ENCODE measurements around the gene DCHS1. TPM values are rescaled to one million over a fixed set of nuclear protein-coding genes. Genes with fewer than 3 reads are reported as not detected.
"Not testable (repeated sequence)": the region's sequence is repeated elsewhere in the genome, so short reads cannot be mapped to it uniquely, and the experiment has no call there.

The DCHS1 gene
- total RNA-seq, 1 experiment from 2014 or later: 14.2 TPM

DNA sequence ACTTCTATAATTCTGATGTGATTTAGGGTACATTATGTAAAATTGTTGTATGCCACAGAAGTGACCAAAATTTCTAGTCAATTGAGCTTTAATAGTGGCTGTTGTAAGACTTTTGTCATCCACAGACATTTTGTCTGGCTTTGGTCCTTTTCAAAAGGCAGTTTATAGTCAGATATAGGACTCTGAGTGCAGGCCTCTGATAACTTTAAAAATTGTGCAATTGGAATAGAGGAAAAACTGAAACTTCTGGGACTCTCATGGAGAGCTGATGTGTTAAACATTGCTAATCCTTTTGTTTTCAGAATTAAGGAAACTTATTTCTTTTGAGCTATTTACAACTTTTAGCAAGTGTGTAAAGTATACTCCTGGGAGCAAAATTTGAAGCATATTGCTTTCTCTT is 36.5 kb upstream of the DCHS1 start:
- Mint-ChIP-seq H3K4me1 (peaks cover 19% of the 10 kb centered on the region), H3K27ac (no peak overlapping the region), H3K9me3 (peaks cover 14% of the 10 kb centered on the region), H3K27me3 (ENCODE audit: low read depth) (no peaks in the 10 kb centered on the region; the same call in none of the 2 replicates), H3K4me3 (no peak overlapping the region), H3K36me3 (peaks cover 13% of the 10 kb centered on the region)
- ChIA-PET CTCF (no interaction called here), POLR2A (interaction anchor here (0.6 kb wide), 1 partner anchor 61 kb away, joined by 3 read pairs; no protein-coding TSS in a partner anchor)
- DNase-seq (ENCODE audit: low spot score): no peak
- TF ChIP-seq ZNF219 (CRISPR knock-in tag; IDR thresholded peaks at IDR 0.05; ENCODE audit: borderline replicate concordance) (no peak), FOXJ3 (CRISPR knock-in tag; IDR thresholded peaks at IDR 0.05; ENCODE audit: borderline replicate concordance) (no peak), TCF7 (CRISPR knock-in tag; IDR thresholded peaks at IDR 0.05; ENCODE audit: low read depth) (no peak), CREM (CRISPR knock-in tag; IDR thresholded peaks at IDR 0.05) (no peak), CDX4 (CRISPR knock-in tag; IDR thresholded peaks at IDR 0.05; ENCODE audit: borderline replicate concordance) (no peak), ZNF423 (CRISPR knock-in tag; IDR thresholded peaks at IDR 0.05) (no peak), SMAD4 (CRISPR knock-in tag; IDR thresholded peaks at IDR 0.05) (no peak), PRRX2 (CRISPR knock-in tag; IDR thresholded peaks at IDR 0.05) (no peak), ZBTB21 (CRISPR knock-in tag; IDR thresholded peaks at IDR 0.05; ENCODE audit: borderline replicate concordance) (no peak), ESRRA (CRISPR knock-in tag; IDR thresholded peaks at IDR 0.05; ENCODE audit: borderline replicate concordance) (no peak), SMAD3 (CRISPR knock-in tag; IDR thresholded peaks at IDR 0.05; ENCODE audit: borderline replicate concordance) (no peak), KAT7 (CRISPR knock-in tag; IDR thresholded peaks at IDR 0.05; ENCODE audit: borderline replicate concordance) (no peak), JAZF1 (CRISPR knock-in tag; IDR thresholded peaks at IDR 0.05) (no peak), CREB1 (CRISPR knock-in tag; IDR thresholded peaks at IDR 0.05) (no peak), ATF1 (CRISPR knock-in tag; IDR thresholded peaks at IDR 0.05) (no peak), SP1 (CRISPR knock-in tag; conservative IDR thresholded peaks at IDR 0.05) (no peak), ETV6 (CRISPR knock-in tag; IDR thresholded peaks at IDR 0.05) (no peak)
- TF ChIP-seq, protein P1, sequence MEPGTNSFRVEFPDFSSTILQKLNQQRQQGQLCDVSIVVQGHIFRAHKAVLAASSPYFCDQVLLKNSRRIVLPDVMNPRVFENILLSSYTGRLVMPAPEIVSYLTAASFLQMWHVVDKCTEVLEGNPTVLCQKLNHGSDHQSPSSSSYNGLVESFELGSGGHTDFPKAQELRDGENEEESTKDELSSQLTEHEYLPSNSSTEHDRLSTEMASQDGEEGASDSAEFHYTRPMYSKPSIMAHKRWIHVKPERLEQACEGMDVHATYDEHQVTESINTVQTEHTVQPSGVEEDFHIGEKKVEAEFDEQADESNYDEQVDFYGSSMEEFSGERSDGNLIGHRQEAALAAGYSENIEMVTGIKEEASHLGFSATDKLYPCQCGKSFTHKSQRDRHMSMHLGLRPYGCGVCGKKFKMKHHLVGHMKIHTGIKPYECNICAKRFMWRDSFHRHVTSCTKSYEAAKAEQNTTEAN (CRISPR knock-in tag; IDR thresholded peaks at IDR 0.05): no peak
- TF ChIP-seq, protein P2, sequence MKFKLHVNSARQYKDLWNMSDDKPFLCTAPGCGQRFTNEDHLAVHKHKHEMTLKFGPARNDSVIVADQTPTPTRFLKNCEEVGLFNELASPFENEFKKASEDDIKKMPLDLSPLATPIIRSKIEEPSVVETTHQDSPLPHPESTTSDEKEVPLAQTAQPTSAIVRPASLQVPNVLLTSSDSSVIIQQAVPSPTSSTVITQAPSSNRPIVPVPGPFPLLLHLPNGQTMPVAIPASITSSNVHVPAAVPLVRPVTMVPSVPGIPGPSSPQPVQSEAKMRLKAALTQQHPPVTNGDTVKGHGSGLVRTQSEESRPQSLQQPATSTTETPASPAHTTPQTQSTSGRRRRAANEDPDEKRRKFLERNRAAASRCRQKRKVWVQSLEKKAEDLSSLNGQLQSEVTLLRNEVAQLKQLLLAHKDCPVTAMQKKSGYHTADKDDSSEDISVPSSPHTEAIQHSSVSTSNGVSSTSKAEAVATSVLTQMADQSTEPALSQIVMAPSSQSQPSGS (CRISPR knock-in tag; IDR thresholded peaks at IDR 0.05; ENCODE audit: borderline replicate concordance, low read depth): no peak
- ATAC-seq: no peak

GRCh38 chr11:6690431-6691132 is 35.0 kb upstream of the DCHS1 start:
- DNase-seq (ENCODE audit: low spot score); CTCF ChIA-PET; H3K27me3 Mint-ChIP-seq (ENCODE audit: low read depth); H3K27ac Mint-ChIP-seq; POLR2A ChIA-PET; ATAC-seq; H3K4me3 Mint-ChIP-seq: not testable (repeated sequence)
- peaks cover 19% of the 10 kb centered on the region for H3K9me3 Mint-ChIP-seq
- peaks cover 23% of the 10 kb centered on the region for H3K4me1 Mint-ChIP-seq
- H3K36me3 Mint-ChIP-seq: peaks cover 13% of the 10 kb centered on the region

- no peaks in the 10 kb centered on the region; the same call in none of the 2 replicates for H3K27me3 Mint-ChIP-seq (ENCODE audit: low read depth)
- peaks cover 32% of the 10 kb centered on the region for H3K4me1 Mint-ChIP-seq
- DNase-seq (ENCODE audit: low spot score): no peak
- ATAC-seq: no peak
- ChIA-PET CTCF (interaction anchor here (0.7 to 1.3 kb wide), 4 partner anchors 18 to 309 kb away, joined by 3 to 4 read pairs (median 3); no protein-coding TSS in a partner anchor), POLR2A (no interaction called here)
- TF ChIP-seq TEAD1 (CRISPR knock-in tag; IDR thresholded peaks at IDR 0.05): no peak
- TF ChIP-seq CBFB (CRISPR knock-in tag; IDR thresholded peaks at IDR 0.05; ENCODE audit: low read depth): no peak
- no peak for TF ChIP-seq OVOL2 (CRISPR knock-in tag; IDR thresholded peaks at IDR 0.05; ENCODE audit: borderline replicate concordance)
- TF ChIP-seq NFE2L1 (CRISPR knock-in tag; IDR thresholded peaks at IDR 0.05): no peak
- peak overlapping the region; percentile 32; the same call in 1 of the 2 replicates for H3K27ac Mint-ChIP-seq
- peaks cover 15% of the 10 kb centered on the region for H3K36me3 Mint-ChIP-seq
- H3K9me3 Mint-ChIP-seq: peaks cover 19% of the 10 kb centered on the region
- H3K4me3 Mint-ChIP-seq: no peak overlapping the region
These were observed 32.3 kb upstream of the DCHS1 start for GRCh38 chr11:6687876-6688275.
